Endothelial cell of umbilical vein (primary cell): Measurements from ENCODE around the gene VGLL4. TPM values are rescaled to one million over a fixed set of nuclear protein-coding genes. Genes with fewer than 3 reads are reported as not detected.

Source experiments
- BruUV-seq: library from RNA; stranded (reverse); fragments of 400-500 nt; replicated peaks from 2 replicates; lab custom pipeline; 2021; lab: Mats Ljungman, UMichigan
- CTCF ChIA-PET: fragments of 300-600, 350-600 bp; sonication (Branson Sonifier 250); formaldehyde crosslinking; loops from one replicate; lab custom pipeline; 2021; ENCODE audit warnings: antibody characterized with exemption, inconsistent platforms; lab: Charles Lee
- POLR2A ChIA-PET: fragments of 300-600, 350-600 bp; sonication (Branson Sonifier 250); formaldehyde crosslinking; loops from one replicate; lab custom pipeline; 2021; ENCODE audit warnings: antibody characterized with exemption, inconsistent platforms; lab: Charles Lee
- DNase-seq: peaks from one replicate; pipeline ENCODE4 v3.0.0-alpha.2; 2011; ENCODE audit warnings: low read depth, low spot score
- FAIRE-seq: peaks from 2 replicates; lab custom pipeline; 2011; peaks lifted over from hg19 to GRCh38; lab: Jason Lieb, UNC
- H2AFZ ChIP-seq: 2 replicates; pipeline ENCODE4 v1.6.0; 2012; ENCODE audit warnings: low read depth, low read length, control low read depth, inconsistent platforms
- H3K27ac ChIP-seq: 2 replicates; pipeline ENCODE4 v1.5.1; 2011; ENCODE audit warnings: low read depth, mild to moderate bottlenecking, control low read depth, low read length, moderate library complexity; ENCODE audit not compliant: insufficient read depth
- H3K27me3 ChIP-seq, 2 experiments: 2 replicates each; pipeline versions ENCODE4 v1.6.0 to v1.6.1; 2011; ENCODE audit warnings: low read length in 2 of 2, mixed read lengths in 1 of 2; ENCODE audit not compliant: control insufficient read depth in 2 of 2, insufficient read depth in 2 of 2
- H3K36me3 ChIP-seq, 2 experiments: 2 replicates in 1 of 2; 3 replicates in 1 of 2; pipeline ENCODE4 v1.5.1; 2011; ENCODE audit warnings: low read length in 2 of 2, mild to moderate bottlenecking in 1 of 2, moderate library complexity in 1 of 2; ENCODE audit not compliant: control insufficient read depth in 2 of 2, insufficient read depth in 2 of 2; ENCODE audit errors: extremely low read depth in 1 of 2
- H3K4me1 ChIP-seq: 3 replicates; pipeline ENCODE4 v1.5.1; 2011; ENCODE audit warnings: mild to moderate bottlenecking, low read length; ENCODE audit not compliant: control insufficient read depth, insufficient read depth; ENCODE audit errors: extremely low read depth
- H3K4me2 ChIP-seq: 2 replicates; pipeline ENCODE4 v1.6.1; 2011; ENCODE audit warnings: low read length, control low read depth, mixed read lengths; ENCODE audit not compliant: insufficient read depth
- H3K4me3 ChIP-seq, 3 experiments: fragments of 200-600 bp in 1 of 3; sonication (generic), shearing (Covaris generic) in 1 of 3; replicated peaks in 1 of 3; 2 replicates each; pipeline ENCODE4 v1.5.1; 2011 to 2016; ENCODE audit warnings: control low read depth in 3 of 3, low read length in 3 of 3, mild to moderate bottlenecking in 2 of 3, inconsistent platforms in 1 of 3, low read depth in 1 of 3, moderate library complexity in 1 of 3; ENCODE audit not compliant: insufficient read depth in 1 of 3
- H3K79me2 ChIP-seq: 2 replicates; pipeline ENCODE4 v1.6.0; 2012; ENCODE audit warnings: low read length, inconsistent platforms; ENCODE audit not compliant: control insufficient read depth, insufficient read depth
- H3K9ac ChIP-seq: replicated peaks from 2 replicates; pipeline ENCODE3; 2011; ENCODE audit warnings: low read length, control low read depth; ENCODE audit not compliant: insufficient read depth; ENCODE audit errors: extremely low read depth
- H3K9me1 ChIP-seq: replicated peaks from 3 replicates; pipeline ENCODE4 v1.6.0; 2011; ENCODE audit warnings: mild to moderate bottlenecking, low read length; ENCODE audit not compliant: control insufficient read depth, insufficient read depth; ENCODE audit errors: extremely low read depth
- H3K9me3 ChIP-seq: replicated peaks from 2 replicates; pipeline ENCODE4 v1.5.1; 2012; ENCODE audit warnings: low read length, inconsistent platforms; ENCODE audit not compliant: control insufficient read depth, insufficient read depth
- H4K20me1 ChIP-seq: replicated peaks from 2 replicates; pipeline ENCODE3; 2011; ENCODE audit warnings: mild to moderate bottlenecking, low read length; ENCODE audit not compliant: control insufficient read depth, insufficient read depth; ENCODE audit errors: extremely low read depth
- CTCF ChIP-seq, 2 donors: IDR thresholded peaks; 1 replicate in 1 of 2; 2 replicates in 1 of 2; pipeline ENCODE4 v1.5.1; 2011; ENCODE audit warnings: low read length in 2 of 2, mild to moderate bottlenecking in 2 of 2, moderate library complexity in 2 of 2, control low read depth in 1 of 2, inconsistent platforms in 1 of 2, low read depth in 1 of 2; ENCODE audit not compliant: insufficient read depth in 1 of 2; ENCODE audit errors: extremely low read depth in 1 of 2
- EZH2 ChIP-seq: IDR thresholded peaks from 2 replicates; pipeline ENCODE4 v1.6.1; 2012; ENCODE audit warnings: borderline replicate concordance, low read depth, mild to moderate bottlenecking, moderate library complexity, low read length, inconsistent platforms; ENCODE audit not compliant: severe bottlenecking
- FOS ChIP-seq: IDR thresholded peaks from 2 replicates; pipeline ENCODE4 v1.6.1; 2011; ENCODE audit warnings: mild to moderate bottlenecking, low read length, moderate library complexity, borderline replicate concordance; ENCODE audit not compliant: insufficient read depth
- JUN ChIP-seq: IDR thresholded peaks from 2 replicates; pipeline ENCODE4 v1.6.1; 2011; ENCODE audit warnings: borderline replicate concordance, low read depth; ENCODE audit not compliant: insufficient read length, insufficient read depth
- MAX ChIP-seq: IDR thresholded peaks from 2 replicates; pipeline ENCODE4 v1.6.1; 2011; ENCODE audit not compliant: insufficient read depth, insufficient read length
- MYC ChIP-seq: IDR thresholded peaks from one replicate; pipeline ENCODE4 v1.6.1; 2011; ENCODE audit warnings: mild to moderate bottlenecking, low read depth, low read length
- POLR2A ChIP-seq: IDR thresholded peaks from 2 replicates; pipeline ENCODE4 v1.6.1; 2012; ENCODE audit warnings: low read depth, mild to moderate bottlenecking, control low read depth, low read length
- POLR2AphosphoS5 ChIP-seq: IDR thresholded peaks from 2 replicates; pipeline ENCODE4 v1.6.1; 2012; ENCODE audit warnings: low read depth, mild to moderate bottlenecking, control low read depth, low read length, moderate library complexity; ENCODE audit not compliant: insufficient read depth
- dilution Hi-C: fragments of 300-500 bp; cut with MboI; formaldehyde crosslinking; loops from one replicate; pipeline ENCODE4 v1.15.0; 2019; ENCODE audit warnings: low sequenced_read_pairs; ENCODE audit not compliant: extremely low pct_ligation_motif_present
- intact Hi-C: fragments of 100-400 bp; cut with micrococcal nuclease; formaldehyde crosslinking; loops from one replicate; pipeline ENCODE4 v1.10.0; 2022
- polyA plus RNA-seq, 4 experiments: library from polyadenylated mRNA; depleted of rRNA in 3 of 4; stranded (reverse) in 3 of 4; unstranded in 1 of 4; fragments of >200 nt; gene quantifications; 2 replicates each; pipeline versions ENCODE4 v1.2.1 to v1.2.3, GENCODE V29; 2011 to 2012; ENCODE audit warnings: missing spikeins in 1 of 4
- total RNA-seq: library from RNA; stranded (reverse); gene quantifications from 2 replicates; pipeline ENCODE4 v1.2.3, GENCODE V29; 2021

VGLL4 gene
- total and polyA plus RNA-seq, 2 donors (not counting 3 experiments of a cell fraction or from before 2014, with no cell fraction given): 67.0 to 78.9 TPM

- dilution Hi-C loops (no loop called here), intact Hi-C loops (no loop called here)
- ChIA-PET POLR2A (no interaction called here), CTCF (no interaction called here)
- Histone ChIP-seq H3K4me3 (no peak overlapping the region), H3K79me2 (peaks cover 88% of the 10 kb centered on the region), H2AFZ (no peak overlapping the region), H4K20me1 (peaks cover 3% of the 10 kb centered on the region), H3K9me1 (no peaks in the 10 kb centered on the region), H3K27ac (no peak overlapping the region), H3K4me1 (peaks cover 6% of the 10 kb centered on the region), H3K9ac (no peak overlapping the region), H3K4me2 (no peak overlapping the region), H3K27me3 (no peaks in the 10 kb centered on the region), H3K36me3 (peaks cover 0 to 13% of the 10 kb centered on the region in 2 experiments), H3K9me3 (no peaks in the 10 kb centered on the region)
- FAIRE-seq: no peak
- BruUV-seq: no TSS peak
- TF ChIP-seq POLR2A (no peak), CTCF (IDR thresholded peaks at IDR 0.05; ENCODE audit: extremely low read depth in 1 of 2, insufficient read depth in 1 of 2, low read depth in 1 of 2, low read length in 2 of 2) (no peak), FOS (no peak), MAX (no peak)
- no peak for DNase-seq
Measured at GRCh38 chr3:11576453-11576852, 67.3 kb downstream of the VGLL4 start.

- Histone ChIP-seq H3K36me3 (peaks cover 0 to 13% of the 10 kb centered on the region in 2 experiments), H3K4me3 (no peak overlapping the region), H3K4me1 (peaks cover 12% of the 10 kb centered on the region), H3K79me2 (peaks cover 88% of the 10 kb centered on the region), H4K20me1 (peaks cover 3% of the 10 kb centered on the region), H3K9ac (no peak overlapping the region), H3K27ac (no peak overlapping the region), H3K9me3 (no peaks in the 10 kb centered on the region), H3K4me2 (no peak overlapping the region), H3K9me1 (no peaks in the 10 kb centered on the region), H2AFZ (no peak overlapping the region), H3K27me3 (no peaks in the 10 kb centered on the region)
- dilution Hi-C loops (no loop called here), intact Hi-C loops (no loop called here)
- TF ChIP-seq JUN: no peak
- TF ChIP-seq MYC: no peak
- TF ChIP-seq FOS: no peak
- no peak for TF ChIP-seq POLR2AphosphoS5
- TF ChIP-seq CTCF (IDR thresholded peaks at IDR 0.05; ENCODE audit: extremely low read depth in 1 of 2, insufficient read depth in 1 of 2, low read depth in 1 of 2, low read length in 2 of 2): no peak
- TF ChIP-seq EZH2: no peak
- POLR2A ChIA-PET: no interaction called here
- DNase-seq (no peak), FAIRE-seq (no peak)
- CTCF ChIA-PET: no interaction called here
- no TSS peak for BruUV-seq
Measured at GRCh38 chr3:11575677-11576076, 68.0 kb downstream of the VGLL4 start.
